GM12878 (cell line): ENCODE data around the gene TMEM178A. TPM values are rescaled to one million over a fixed set of nuclear protein-coding genes. Genes with fewer than 3 reads are reported as not detected.

Experiments
- ATAC-seq: fragments of 200-7000 bp; cut with Tn5 transposase; 3 replicates; pipeline ENCODE4 v1.9.1; 2020; ENCODE audit warnings: mild to moderate bottlenecking, moderate library complexity
- BruUV-seq: library from RNA; stranded (reverse); fragments of 400-500 nt; replicated peaks from 2 replicates; lab custom pipeline; 2021; lab: Mats Ljungman, UMichigan
- CTCF ChIA-PET: fragments of 300-600 bp; sonication (Branson Sonifier 250); formaldehyde crosslinking; extraction: SDS; loops from one replicate; lab custom pipeline; 2021; ENCODE audit warnings: inconsistent platforms; lab: Yijun Ruan, JAX
- POLR2A ChIA-PET: fragments of 350-600 bp; formaldehyde crosslinking; extraction: SDS; loops from one replicate; lab custom pipeline; 2021; ENCODE audit warnings: inconsistent platforms; lab: Charles Lee
- RAD21 ChIA-PET: fragments of 300-600 bp; sonication (Branson Sonifier 250); formaldehyde crosslinking; loops from one replicate; lab custom pipeline; 2023; ENCODE audit warnings: antibody characterized with exemption; ENCODE audit not compliant: unreplicated experiment; lab: Charles Lee
- SMC1A ChIA-PET: fragments of 300-600 bp; sonication (Branson Sonifier 250); formaldehyde crosslinking; loops from one replicate; lab custom pipeline; 2023; ENCODE audit not compliant: unreplicated experiment, uncharacterized antibody; lab: Charles Lee
- DNase-seq: peaks from one replicate; pipeline ENCODE4 v3.0.0-alpha.2; 2011; ENCODE audit warnings: low read depth, low spot score
- FAIRE-seq: peaks from 3 replicates; lab custom pipeline; 2011; peaks lifted over from hg19 to GRCh38; lab: Jason Lieb, UNC
- H2AFZ ChIP-seq: 2 replicates; pipeline ENCODE4 v1.6.0; 2011; ENCODE audit warnings: low read depth, low read length, control low read depth; ENCODE audit not compliant: control insufficient read depth
- H3K27ac ChIP-seq: 2 replicates; pipeline ENCODE4 v1.5.1; 2011; ENCODE audit warnings: control low read depth; ENCODE audit not compliant: control insufficient read depth, insufficient read depth
- H3K27me3 ChIP-seq, 2 experiments: replicated peaks in 1 of 2; 2 replicates each; pipeline versions ENCODE4 v1.6.0 to v1.6.1; 2011; ENCODE audit warnings: low read length in 1 of 2; ENCODE audit not compliant: control insufficient read depth in 2 of 2, insufficient read depth in 2 of 2
- H3K36me3 ChIP-seq, 2 experiments: 2 replicates each; pipeline ENCODE4 v1.5.1; 2011; ENCODE audit warnings: low read length in 1 of 2; ENCODE audit not compliant: control insufficient read depth in 2 of 2, insufficient read depth in 2 of 2
- H3K4me1 ChIP-seq: 2 replicates; pipeline ENCODE4 v1.6.1; 2011; ENCODE audit warnings: mild to moderate bottlenecking, low read length, moderate library complexity, mixed read lengths; ENCODE audit not compliant: control insufficient read depth, insufficient read depth
- H3K4me2 ChIP-seq: 2 replicates; pipeline ENCODE4 v1.6.0; 2011; ENCODE audit warnings: control low read depth; ENCODE audit not compliant: control insufficient read depth, insufficient read depth
- H3K4me3 ChIP-seq: fragments of 200-600 bp; sonication (generic); 2 replicates; pipeline ENCODE4 v1.5.1; 2016
- H3K79me2 ChIP-seq: 2 replicates; pipeline ENCODE4 v1.6.0; 2011; ENCODE audit warnings: low read length; ENCODE audit not compliant: control insufficient read depth, insufficient read depth
- H3K9ac ChIP-seq: 2 replicates; pipeline ENCODE4 v1.8.0; 2011; ENCODE audit warnings: low read length, control low read depth, mixed read lengths; ENCODE audit not compliant: control insufficient read depth, insufficient read depth
- H3K9me3 ChIP-seq: replicated peaks from 3 replicates; pipeline ENCODE4 v1.5.1; 2011; ENCODE audit warnings: mild to moderate bottlenecking, low read length; ENCODE audit not compliant: control insufficient read depth, insufficient read depth
- H4K20me1 ChIP-seq: 2 replicates; pipeline ENCODE4 v1.6.0; 2011; ENCODE audit not compliant: control insufficient read depth, insufficient read depth
- HDAC6 ChIP-seq: fragments of 200-600 bp; sonication (generic); IDR thresholded peaks from one replicate; pipeline ENCODE4 v1.8.0; 2017; ENCODE audit warnings: antibody characterized with exemption; ENCODE audit not compliant: unreplicated experiment
- NFYB ChIP-seq: IDR thresholded peaks from 2 replicates; pipeline ENCODE4 v1.6.1; 2011; ENCODE audit warnings: low read depth, mild to moderate bottlenecking, low read length, improper control_type of control experiment, moderate library complexity; ENCODE audit not compliant: insufficient read depth
- PRDM15 ChIP-seq: fragments of 450-650 bp; formaldehyde crosslinking; IDR thresholded peaks from 2 replicates; pipeline ENCODE4 v1.4.0; 2020; ENCODE audit warnings: mild to moderate bottlenecking, moderate library complexity
- RAD51 ChIP-seq: fragments of 450-650 bp; IDR thresholded peaks from 2 replicates; pipeline ENCODE4 v1.6.1; 2016; ENCODE audit warnings: moderate library complexity, mild to moderate bottlenecking, inconsistent platforms
- RELA ChIP-seq: fragments of 450-650 bp; IDR thresholded peaks from 2 replicates; pipeline ENCODE4 v1.8.0; 2014; ENCODE audit warnings: borderline replicate concordance; ENCODE audit not compliant: partially characterized antibody
- SIN3A ChIP-seq: IDR thresholded peaks from 2 replicates; pipeline ENCODE4 v1.6.1; 2012; ENCODE audit warnings: low read depth, low read length, improper control_type of control experiment
- SIX5 ChIP-seq: IDR thresholded peaks from 2 replicates; pipeline ENCODE4 v1.6.1; 2011; ENCODE audit warnings: mild to moderate bottlenecking, low read depth, low read length, moderate library complexity; ENCODE audit not compliant: severe bottlenecking
- SP1 ChIP-seq: IDR thresholded peaks from one replicate; pipeline ENCODE4 v1.6.1; 2011; ENCODE audit warnings: low read depth, low read length
- SREBF1 ChIP-seq: IDR thresholded peaks from 2 replicates; pipeline ENCODE4 v1.6.1; 2012; ENCODE audit warnings: mild to moderate bottlenecking, low read length
- ZNF274 ChIP-seq: IDR thresholded peaks from one replicate; pipeline ENCODE4 v1.8.0; 2011; ENCODE audit not compliant: insufficient read length, insufficient read depth
- ZNF622 ChIP-seq: fragments of 450-650 bp; IDR thresholded peaks from 2 replicates; pipeline ENCODE4 v1.6.1; 2017; ENCODE audit warnings: mild to moderate bottlenecking, inconsistent platforms
- ZSCAN29 ChIP-seq: fragments of 450-650 bp; IDR thresholded peaks from 2 replicates; pipeline ENCODE4 v1.6.1; 2017; ENCODE audit warnings: mild to moderate bottlenecking, moderate library complexity
- WGBS: methylation state at CpG from one replicate; pipeline ENCODE4 v1.1.6; 2016; ENCODE audit warnings: low lambda C conversion rate; ENCODE audit not compliant: insufficient replicate concordance, insufficient coverage; ENCODE audit errors: missing lambda C conversion rate; 5-methylcytosine and 5-hydroxymethylcytosine counted together
- in situ Hi-C: fragments of 300-500 bp; cut with MboI; formaldehyde crosslinking; loops from 9 replicates; pipeline ENCODE4 v1.14.3; 2018; ENCODE audit warnings: mixed read lengths
- intact Hi-C: fragments of 100-400 bp; cut with micrococcal nuclease; formaldehyde crosslinking; loops from one replicate; pipeline ENCODE4 v1.14.2; 2022; ENCODE audit not compliant: unreplicated experiment
- polyA plus RNA-seq, 11 experiments: library from polyadenylated mRNA; depleted of rRNA in 4 of 11; unstranded in 6 of 11; stranded (reverse) in 5 of 11; fragments of >200 nt; fragmentation: Nextera tagmentation in 4 of 11; fragmentation: Illumina TruSeq in 1 of 11; extraction: Ambion mirVana in 4 of 11; extraction: Trizol in 1 of 11; gene quantifications; 1 replicate in 1 of 11; 2 replicates in 10 of 11; pipeline versions ENCODE4 v1.2.1 to v1.2.3, GENCODE V29; 2011 to 2016; ENCODE audit warnings: inconsistent platforms in 2 of 11, missing spikeins in 2 of 11, low read depth in 1 of 11
- total RNA-seq, 4 experiments: library from RNA; depleted of rRNA in 3 of 4; stranded (reverse); fragments of >200 nt in 3 of 4; fragmentation: Illumina TruSeq in 1 of 4; extraction: Trizol in 1 of 4; gene quantifications; 2 replicates each; pipeline versions ENCODE4 v1.2.1 to v1.2.3, GENCODE V29; 2013 to 2021

The TMEM178A gene
- total and polyA plus RNA-seq, 10 of the 15 experiments (the other 5 are each of a cell fraction or from before 2014, with no cell fraction given) = not detected

DNA sequence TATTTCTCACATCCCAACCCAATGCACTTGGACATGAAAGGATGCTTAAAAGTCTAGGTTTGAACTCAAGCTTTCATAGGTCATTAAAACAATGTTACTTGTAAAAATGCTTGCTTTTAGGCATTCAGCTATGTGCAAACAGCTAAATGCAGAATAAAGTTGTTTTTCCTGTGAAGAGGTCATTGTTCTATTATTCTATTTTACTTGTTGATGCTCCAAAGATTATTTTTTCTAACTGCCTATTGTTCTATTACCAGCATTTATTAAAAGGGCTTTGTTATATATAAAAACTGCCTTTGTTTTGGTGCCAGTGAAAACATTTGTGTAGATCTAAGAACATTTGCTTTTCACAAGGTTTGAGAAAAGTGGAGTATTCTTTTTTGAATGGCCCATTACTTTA, 49.4 kb downstream of the TMEM178A start:
- Histone ChIP-seq H3K4me2 (no peak overlapping the region), H3K79me2 (no peaks in the 10 kb centered on the region), H3K27ac (no peak overlapping the region), H2AFZ (no peak overlapping the region), H3K36me3 (no peaks in the 10 kb centered on the region), H3K27me3 (no peaks in the 10 kb centered on the region), H3K4me3 (no peak overlapping the region), H3K9me3 (no peaks in the 10 kb centered on the region), H3K4me1 (no peaks in the 10 kb centered on the region), H4K20me1 (no peaks in the 10 kb centered on the region), H3K9ac (no peak overlapping the region)
- ChIA-PET CTCF (interaction anchor here (2.2 kb wide), 1 partner anchor 14 kb away, joined by 10 read pairs; no protein-coding TSS in a partner anchor), POLR2A (no interaction called here), SMC1A (no interaction called here), RAD21 (no interaction called here)
- DNase-seq (no peak), ATAC-seq (no peak), FAIRE-seq (no peak)
- TF ChIP-seq SIN3A = no peak
- no peak for TF ChIP-seq SP1
- intact Hi-C loops (no loop called here), in situ Hi-C loops (no loop called here)
- no TSS peak for BruUV-seq

- Histone ChIP-seq H4K20me1 (no peaks in the 10 kb centered on the region), H3K9me3 (no peaks in the 10 kb centered on the region), H3K4me2 (no peak overlapping the region), H3K4me3 (no peak overlapping the region), H3K79me2 (no peaks in the 10 kb centered on the region), H3K4me1 (no peaks in the 10 kb centered on the region), H3K9ac (no peak overlapping the region), H3K36me3 (no peaks in the 10 kb centered on the region), H3K27me3 (no peaks in the 10 kb centered on the region), H2AFZ (no peak overlapping the region), H3K27ac (no peak overlapping the region)
- ATAC-seq = no peak
- ChIA-PET SMC1A (no interaction called here), CTCF (interaction anchor here (2.2 kb wide), 1 partner anchor 13 kb away, joined by 10 read pairs; no protein-coding TSS in a partner anchor), POLR2A (no interaction called here), RAD21 (no interaction called here)
- 38% methylated on average over 3 of the region's 3 CpGs for WGBS
- in situ Hi-C loops (no loop called here), intact Hi-C loops (no loop called here)
- no TSS peak for BruUV-seq
- DNase-seq = no peak
- no peak for FAIRE-seq
- TF ChIP-seq RELA (no peak), SREBF1 (no peak), SIX5 (no peak), ZSCAN29 (no peak), PRDM15 (CRISPR knock-in tag) (no peak), RAD51 (no peak), ZNF274 (no peak), NFYB (no peak), HDAC6 (no peak), ZNF622 (no peak)
Measured at GRCh38 chr2:39715822-39716221, 50.1 kb downstream of the TMEM178A start.
